ENCODE data around the gene CPED1. TPM values are rescaled to one million over a fixed set of nuclear protein-coding genes. Genes with fewer than 3 reads are reported as not detected.

Gene CPED1
- total RNA-seq, 1 experiment from 2014 or later, result 1.8 TPM

GRCh38 chr7:121342631-121343030 lies 354.1 kb downstream of the CPED1 start:
- H4K20me1 ChIP-seq (ENCODE audit: low read length), result no peaks in the 10 kb centered on the region
- POLR2A ChIA-PET (ENCODE audit: unreplicated experiment), result interaction anchor here (0.6 kb wide), 1 partner anchor 461 kb away, joined by 3 read pairs; no protein-coding TSS in a partner anchor
- intact Hi-C loops (cut with micrococcal nuclease), result no loop called here
- no peak for TF ChIP-seq CTCF (conservative IDR thresholded peaks at IDR 0.05; ENCODE audit: low read depth, low read length)
- no peak for TF ChIP-seq EZH2 (IDR thresholded peaks at IDR 0.05; ENCODE audit: low read length, unreplicated experiment)
- no peak for TF ChIP-seq EZH2phosphoT487 (IDR thresholded peaks at IDR 0.05; ENCODE audit: borderline replicate concordance, low read length)
- H3K36me3 ChIP-seq (ENCODE audit: low read depth, low read length), result no peaks in the 10 kb centered on the region
- no peaks in the 10 kb centered on the region for H3K9me2 ChIP-seq (replicated peaks; ENCODE audit: low read length)
- no peaks in the 10 kb centered on the region for H3K4me1 ChIP-seq (ENCODE audit: insufficient read depth, low read length)
- H2AFZ ChIP-seq (ENCODE audit: low read length), result no peak overlapping the region
- H3K9me3 ChIP-seq (ENCODE audit: low read length), result no peaks in the 10 kb centered on the region
- ATAC-seq (no peak), DNase-seq (no peak)
- H3K4me3 ChIP-seq (ENCODE audit: low read length), result no peak overlapping the region
- H3K79me2 ChIP-seq (ENCODE audit: low read length), result no peaks in the 10 kb centered on the region
- no peak overlapping the region for H3K9ac ChIP-seq (ENCODE audit: low read length)
- CTCF ChIA-PET, result no interaction called here
- no TSS peak for BruUV-seq (replicated peaks)
- H3F3A ChIP-seq (ENCODE audit: low read length, unreplicated experiment), result no peaks in the 10 kb centered on the region
- H3K27ac ChIP-seq (ENCODE audit: low read length), result no peak overlapping the region
- no peak overlapping the region for H3K4me2 ChIP-seq (ENCODE audit: low read length)
- H3K27me3 ChIP-seq (ENCODE audit: low read length), result no peaks in the 10 kb centered on the region

GRCh38 chr7:121343302-121343701 lies 354.8 kb downstream of the CPED1 start:
- no peak overlapping the region for H3K4me2 ChIP-seq (ENCODE audit: low read length)
- H3K4me3 ChIP-seq (ENCODE audit: low read length), result no peak overlapping the region
- H3K27me3 ChIP-seq (ENCODE audit: low read length), result no peaks in the 10 kb centered on the region
- no peak overlapping the region for H3K27ac ChIP-seq (ENCODE audit: low read length)
- intact Hi-C loops (cut with micrococcal nuclease), result no loop called here
- no peaks in the 10 kb centered on the region for H4K20me1 ChIP-seq (ENCODE audit: low read length)
- no peaks in the 10 kb centered on the region for H3K4me1 ChIP-seq (ENCODE audit: insufficient read depth, low read length)
- ChIA-PET POLR2A (ENCODE audit: unreplicated experiment) (no interaction called here), CTCF (no interaction called here)
- no peak overlapping the region for H2AFZ ChIP-seq (ENCODE audit: low read length)
- TF ChIP-seq EZH2phosphoT487 (IDR thresholded peaks at IDR 0.05; ENCODE audit: borderline replicate concordance, low read length) (no peak), CTCF (conservative IDR thresholded peaks at IDR 0.05; ENCODE audit: low read depth, low read length) (no peak), EZH2 (IDR thresholded peaks at IDR 0.05; ENCODE audit: low read length, unreplicated experiment) (no peak)
- no peaks in the 10 kb centered on the region for H3K79me2 ChIP-seq (ENCODE audit: low read length)
- ATAC-seq (no peak), DNase-seq (no peak)
- H3K9me3 ChIP-seq (ENCODE audit: low read length), result no peaks in the 10 kb centered on the region
- H3K9ac ChIP-seq (ENCODE audit: low read length), result no peak overlapping the region
- H3K9me2 ChIP-seq (replicated peaks; ENCODE audit: low read length), result no peaks in the 10 kb centered on the region
- BruUV-seq (replicated peaks), result no TSS peak
- H3F3A ChIP-seq (ENCODE audit: low read length, unreplicated experiment), result no peaks in the 10 kb centered on the region
- H3K36me3 ChIP-seq (ENCODE audit: low read depth, low read length), result 0 out of 2 replicates have a peak, but pooled peaks cover under 1% of the 10 kb centered on the region

DNA sequence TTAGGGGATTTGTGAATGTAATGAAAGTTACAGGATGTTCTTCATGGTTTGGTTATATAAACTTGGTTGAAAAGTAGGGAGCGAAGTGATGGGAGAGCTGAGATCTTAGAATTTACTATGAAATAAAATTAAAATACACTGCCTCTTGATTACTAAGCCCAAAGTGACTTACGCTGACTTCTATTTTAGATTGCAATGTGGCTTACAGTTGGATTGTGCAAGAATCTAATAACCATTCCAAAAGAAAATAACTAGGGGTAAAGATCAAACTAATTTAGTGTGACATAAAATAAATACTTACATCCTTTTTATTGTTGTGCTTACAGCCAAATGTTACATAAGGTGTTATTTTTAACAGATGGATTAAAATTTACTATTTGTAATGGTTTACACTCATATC lies 355.6 kb downstream of the CPED1 start:
- Histone ChIP-seq H3K79me2 (ENCODE audit: low read length) (no peaks in the 10 kb centered on the region), H3K9me3 (ENCODE audit: low read length) (no peaks in the 10 kb centered on the region), H3F3A (ENCODE audit: low read length, unreplicated experiment) (no peaks in the 10 kb centered on the region), H3K4me2 (ENCODE audit: low read length) (no peak overlapping the region), H3K27ac (ENCODE audit: low read length) (no peak overlapping the region), H3K36me3 (ENCODE audit: low read depth, low read length) (peaks cover 4% of the 10 kb centered on the region; the same call in 1 of the 2 replicates), H4K20me1 (ENCODE audit: low read length) (no peaks in the 10 kb centered on the region), H2AFZ (ENCODE audit: low read length) (no peak overlapping the region), H3K4me1 (ENCODE audit: insufficient read depth, low read length) (no peaks in the 10 kb centered on the region), H3K9me2 (replicated peaks; ENCODE audit: low read length) (no peaks in the 10 kb centered on the region), H3K9ac (ENCODE audit: low read length) (no peak overlapping the region), H3K27me3 (ENCODE audit: low read length) (no peaks in the 10 kb centered on the region), H3K4me3 (ENCODE audit: low read length) (no peak overlapping the region)
- intact Hi-C loops (cut with micrococcal nuclease), result no loop called here
- no peak for DNase-seq
- BruUV-seq (replicated peaks), result no TSS peak
- ChIA-PET CTCF (no interaction called here), POLR2A (ENCODE audit: unreplicated experiment) (no interaction called here)
- ATAC-seq, result no peak
- TF ChIP-seq EZH2phosphoT487 (IDR thresholded peaks at IDR 0.05; ENCODE audit: borderline replicate concordance, low read length) (no peak), EZH2 (IDR thresholded peaks at IDR 0.05; ENCODE audit: low read length, unreplicated experiment) (no peak), CTCF (conservative IDR thresholded peaks at IDR 0.05; ENCODE audit: low read depth, low read length) (no peak)

All from PC-3 (cell line).